ENCODE measurements around the gene SCML1. TPM values are rescaled to one million over a fixed set of nuclear protein-coding genes. Genes with fewer than 3 reads are reported as not detected.
A peak's percentile ranks its signal among the peaks of the same experiment; 100 is the strongest.

Gene SCML1
- total and polyA plus RNA-seq, 2 of the 4 experiments (the other 2 are of a cell fraction), result 4.1 to 12.2 TPM

DNA sequence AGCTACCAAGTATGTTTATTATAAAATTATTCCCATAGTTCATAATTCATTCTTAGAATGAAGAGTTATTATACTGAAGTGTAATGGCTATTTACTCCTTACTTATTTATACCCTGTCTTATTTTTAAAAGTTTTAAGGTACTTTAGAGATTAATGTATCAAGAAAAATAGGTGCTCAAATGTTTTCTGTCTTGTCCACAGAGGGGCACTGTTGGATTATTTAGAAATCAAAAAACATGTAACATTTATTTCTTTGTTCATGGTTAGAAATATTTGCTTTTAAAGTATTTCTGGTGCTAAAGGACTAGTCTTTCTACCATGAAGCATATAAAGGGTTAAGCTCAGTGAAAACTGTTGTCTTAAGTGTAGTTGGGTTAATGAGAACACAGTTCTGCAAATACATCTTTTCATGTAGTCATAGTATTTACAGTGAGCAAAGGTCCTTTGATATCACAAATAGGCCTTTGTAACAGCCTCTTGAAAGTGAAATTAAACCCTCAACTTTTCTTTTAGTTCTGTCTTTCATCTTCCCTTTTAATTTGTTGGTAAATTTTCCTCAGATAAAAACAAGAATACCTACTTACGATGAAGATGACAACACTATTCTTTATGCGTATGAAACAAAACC is 7.7 kb downstream of the SCML1 start:
- H3K56ac ChIP-seq (ENCODE audit: extremely low read depth, insufficient read depth, low read length), result no peak overlapping the region
- no peak for DNase-seq
- ATAC-seq (ENCODE audit: low read depth), result no peak
- no peak overlapping the region for H3K18ac ChIP-seq (ENCODE audit: low read depth, low read length)
- no TSS peak for BruUV-seq (replicated peaks)
- dilution Hi-C loops (cut with HindIII; ENCODE audit: low sequenced_read_pairs, unreplicated experiment), result no loop called here
- TF ChIP-seq MXI1 (IDR thresholded peaks at IDR 0.05; ENCODE audit: borderline replicate concordance, low read depth, low read length) (no peak), RFX5 (IDR thresholded peaks at IDR 0.05; ENCODE audit: low read depth, low read length) (no peak), FOS (IDR thresholded peaks at IDR 0.05; ENCODE audit: low read depth, low read length) (no peak), SMC3 (IDR thresholded peaks at IDR 0.05; ENCODE audit: low read depth, low read length) (no peak), CHD1 (IDR thresholded peaks at IDR 0.05; ENCODE audit: low read depth, low read length) (no peak), RAD21 (IDR thresholded peaks at IDR 0.05; ENCODE audit: low read length) (peak; percentile 26), NFE2L2 (IDR thresholded peaks at IDR 0.05; ENCODE audit: low read depth, low read length) (no peak), RCOR1 (IDR thresholded peaks at IDR 0.05; ENCODE audit: insufficient replicate concordance, low read length) (no peak), MAZ (IDR thresholded peaks at IDR 0.05; ENCODE audit: borderline replicate concordance, low read depth, low read length) (no peak), POLR2A (IDR thresholded peaks at IDR 0.05; ENCODE audit: low read depth, low read length) (no peak)
- TF ChIP-seq, protein P1, sequence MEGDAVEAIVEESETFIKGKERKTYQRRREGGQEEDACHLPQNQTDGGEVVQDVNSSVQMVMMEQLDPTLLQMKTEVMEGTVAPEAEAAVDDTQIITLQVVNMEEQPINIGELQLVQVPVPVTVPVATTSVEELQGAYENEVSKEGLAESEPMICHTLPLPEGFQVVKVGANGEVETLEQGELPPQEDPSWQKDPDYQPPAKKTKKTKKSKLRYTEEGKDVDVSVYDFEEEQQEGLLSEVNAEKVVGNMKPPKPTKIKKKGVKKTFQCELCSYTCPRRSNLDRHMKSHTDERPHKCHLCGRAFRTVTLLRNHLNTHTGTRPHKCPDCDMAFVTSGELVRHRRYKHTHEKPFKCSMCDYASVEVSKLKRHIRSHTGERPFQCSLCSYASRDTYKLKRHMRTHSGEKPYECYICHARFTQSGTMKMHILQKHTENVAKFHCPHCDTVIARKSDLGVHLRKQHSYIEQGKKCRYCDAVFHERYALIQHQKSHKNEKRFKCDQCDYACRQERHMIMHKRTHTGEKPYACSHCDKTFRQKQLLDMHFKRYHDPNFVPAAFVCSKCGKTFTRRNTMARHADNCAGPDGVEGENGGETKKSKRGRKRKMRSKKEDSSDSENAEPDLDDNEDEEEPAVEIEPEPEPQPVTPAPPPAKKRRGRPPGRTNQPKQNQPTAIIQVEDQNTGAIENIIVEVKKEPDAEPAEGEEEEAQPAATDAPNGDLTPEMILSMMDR (conservative IDR thresholded peaks at IDR 0.05; ENCODE audit: low read depth, low read length), result peak; percentile 46
- TF ChIP-seq, protein P2, sequence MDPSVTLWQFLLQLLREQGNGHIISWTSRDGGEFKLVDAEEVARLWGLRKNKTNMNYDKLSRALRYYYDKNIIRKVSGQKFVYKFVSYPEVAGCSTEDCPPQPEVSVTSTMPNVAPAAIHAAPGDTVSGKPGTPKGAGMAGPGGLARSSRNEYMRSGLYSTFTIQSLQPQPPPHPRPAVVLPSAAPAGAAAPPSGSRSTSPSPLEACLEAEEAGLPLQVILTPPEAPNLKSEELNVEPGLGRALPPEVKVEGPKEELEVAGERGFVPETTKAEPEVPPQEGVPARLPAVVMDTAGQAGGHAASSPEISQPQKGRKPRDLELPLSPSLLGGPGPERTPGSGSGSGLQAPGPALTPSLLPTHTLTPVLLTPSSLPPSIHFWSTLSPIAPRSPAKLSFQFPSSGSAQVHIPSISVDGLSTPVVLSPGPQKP (IDR thresholded peaks at IDR 0.05; ENCODE audit: borderline replicate concordance, low read depth, low read length), result no peak
- no peak overlapping the region for H2AFZ ChIP-seq (replicated peaks; ENCODE audit: low read length, poor library complexity)
- H3K9me3 ChIP-seq (ENCODE audit: control insufficient read depth, insufficient read depth, low read length), result no peaks in the 10 kb centered on the region
- no peaks in the 10 kb centered on the region for H3K27me3 ChIP-seq (ENCODE audit: control insufficient read depth, insufficient read depth, low read length)
- no peak overlapping the region for H2AK9ac ChIP-seq (replicated peaks; ENCODE audit: low read depth, low read length, poor library complexity)
- H3K27ac ChIP-seq (ENCODE audit: insufficient read depth, low read length), result no peak overlapping the region
- in situ Hi-C loops (cut with MboI; ENCODE audit: low sequenced_read_pairs), result no loop called here
- H2BK5ac ChIP-seq (ENCODE audit: low read depth, low read length, poor library complexity, severe bottlenecking), result no peak overlapping the region
- H4K91ac ChIP-seq (ENCODE audit: insufficient read depth, low read depth, low read length), result no peak overlapping the region
- peaks cover 0 to 4% of the 10 kb centered on the region in 2 experiments; a peak in 3 of 4 replicates for H3K79me1 ChIP-seq (ENCODE audit: low read depth in 1 of 2, low read length in 2 of 2)
- H2BK15ac ChIP-seq (ENCODE audit: low read depth, low read length), result no peak overlapping the region
- H4K8ac ChIP-seq (ENCODE audit: low read depth in 2 of 2, low read length in 2 of 2), result no peak overlapping the region
- no peak overlapping the region for H3K9ac ChIP-seq (ENCODE audit: low read depth, low read length)
- H3K14ac ChIP-seq (replicated peaks; ENCODE audit: low read depth, low read length), result no peak overlapping the region
- no CpG with 5 or more reads among the region's 2 CpGs for WGBS, 2 experiments (ENCODE audit: extremely low coverage in 2 of 2, insufficient read length in 1 of 2)
- no peak overlapping the region for H4K5ac ChIP-seq (ENCODE audit: low read depth, low read length)
- no peak overlapping the region for H3K4me3 ChIP-seq (ENCODE audit: insufficient read depth, low read depth, low read length)
- H3K23ac ChIP-seq (ENCODE audit: low read depth, low read length), result no peak overlapping the region
- H3K36me3 ChIP-seq (ENCODE audit: control insufficient read depth, insufficient read depth, low read length), result no peaks in the 10 kb centered on the region; the same call in 1 of the 2 replicates
- no peak overlapping the region for H3K4ac ChIP-seq (ENCODE audit: low read depth, low read length)
- H2BK20ac ChIP-seq (ENCODE audit: low read depth, low read length), result no peak overlapping the region
- intact Hi-C loops (cut with micrococcal nuclease), result loop anchor here (2.0 to 5.0 kb wide), 2 partner anchors 467 to 632 kb away; no protein-coding TSS in a partner anchor
- H4K20me1 ChIP-seq (ENCODE audit: insufficient read depth, low read length), result peaks cover 3% of the 10 kb centered on the region
- ChIA-PET CTCF (interaction anchor here (0.7 kb wide), 1 partner anchor 19 kb away, joined by 3 read pairs; no protein-coding TSS in a partner anchor), POLR2A (ENCODE audit: unreplicated experiment) (no interaction called here)
- H3K4me2 ChIP-seq (ENCODE audit: low read depth, low read length), result no peak overlapping the region
- H2BK120ac ChIP-seq (ENCODE audit: low read depth, low read length), result no peak overlapping the region
- H3K9me1 ChIP-seq (ENCODE audit: insufficient read depth, low read length), result no peaks in the 10 kb centered on the region
- H2AK5ac ChIP-seq (ENCODE audit: low read depth, low read length), result no peak overlapping the region
- no peaks in the 10 kb centered on the region for H3K4me1 ChIP-seq (ENCODE audit: control insufficient read depth, insufficient read depth, low read length)

Measured in IMR-90 (cell line).